ENCODE measurements around the gene TNRC6B. TPM values are rescaled to one million over a fixed set of nuclear protein-coding genes. Genes with fewer than 3 reads are reported as not detected.

Gene TNRC6B
- total RNA-seq, 1 experiment from 2014 or later: 62.7 TPM

- peak overlapping the region; percentile 87 for H3K27ac ChIP-seq
- H3K4me3 ChIP-seq: peak overlapping the region; percentile 79
- ChIA-PET POLR2A (ENCODE audit: unreplicated experiment) (interaction anchor here (0.6 to 0.7 kb wide), 2 partner anchors 828 to 1641 kb away, joined by 4 to 7 read pairs; no protein-coding TSS in a partner anchor), CTCF (interaction anchor here (0.5 to 1.4 kb wide), 3 partner anchors 124 to 291 kb away, joined by 3 to 4 read pairs (median 3); no protein-coding TSS in a partner anchor)
- no peak for TF ChIP-seq EZH2 (IDR thresholded peaks at IDR 0.05; ENCODE audit: low read depth)
- TF ChIP-seq CTCF (conservative IDR thresholded peaks at IDR 0.05): no peak
- TSS peak; percentile 65 for BruUV-seq (replicated peaks)
- peaks cover 11% of the 10 kb centered on the region for H3K36me3 ChIP-seq (ENCODE audit: low read depth)
- H3K79me2 ChIP-seq (ENCODE audit: low read depth): peaks cover 53% of the 10 kb centered on the region
- no peaks in the 10 kb centered on the region for H3K9me2 ChIP-seq (ENCODE audit: insufficient read depth)
- no peaks in the 10 kb centered on the region for H4K20me1 ChIP-seq (ENCODE audit: insufficient read depth)
- peak overlapping the region; percentile 87 for H3K4me2 ChIP-seq
- no peak for DNase-seq
- H3F3A ChIP-seq (ENCODE audit: insufficient read depth, low read depth): peaks cover 44% of the 10 kb centered on the region
- intact Hi-C loops (cut with micrococcal nuclease; ENCODE audit: unreplicated experiment): loop anchor here (2.0 to 5.0 kb wide), 4 partner anchors 302 to 1175 kb away; partner anchors contain the start of gene RPS19BP1
- peaks cover 14% of the 10 kb centered on the region for H3K4me1 ChIP-seq (replicated peaks; ENCODE audit: insufficient read depth)
- H2AFZ ChIP-seq: peak overlapping the region; percentile 91
- no peaks in the 10 kb centered on the region for H3K27me3 ChIP-seq (ENCODE audit: insufficient read depth, low read depth)
- H3K9me3 ChIP-seq (ENCODE audit: insufficient read depth, low read depth): no peaks in the 10 kb centered on the region
Observed at GRCh38 chr22:40347300-40347699, 169.6 kb downstream of the TNRC6B start.

GRCh38 chr22:40348025-40348658 lies 170.4 kb downstream of the TNRC6B start:
- intact Hi-C loops (cut with micrococcal nuclease; ENCODE audit: unreplicated experiment): loop anchor here (5.0 kb wide), 2 partner anchors 851 to 1176 kb away; no protein-coding TSS in a partner anchor
- DNase-seq: peak in 1 of 2 experiments; percentile 35
- ChIA-PET POLR2A (ENCODE audit: unreplicated experiment) (interaction anchor here (0.6 kb wide), 3 partner anchors 286 to 1642 kb away, joined by 4 to 7 read pairs (median 5); no protein-coding TSS in a partner anchor), CTCF (interaction anchor here (0.5 to 1.4 kb wide), 4 partner anchors 24 to 295 kb away, joined by 3 to 4 read pairs (median 3); no protein-coding TSS in a partner anchor)
- H3K79me2 ChIP-seq (ENCODE audit: low read depth): peaks cover 53% of the 10 kb centered on the region
- H3K4me2 ChIP-seq: peak overlapping the region; percentile 87
- H3K4me3 ChIP-seq: peak overlapping the region; percentile 79
- peaks cover 14% of the 10 kb centered on the region for H3K4me1 ChIP-seq (replicated peaks; ENCODE audit: insufficient read depth)
- no peaks in the 10 kb centered on the region for H3K9me3 ChIP-seq (ENCODE audit: insufficient read depth, low read depth)
- no peak overlapping the region for H2AFZ ChIP-seq
- peak; percentile 88 for TF ChIP-seq CTCF (conservative IDR thresholded peaks at IDR 0.05)
- no peak for TF ChIP-seq EZH2 (IDR thresholded peaks at IDR 0.05; ENCODE audit: low read depth)
- no peak overlapping the region for H3K27ac ChIP-seq
- H3K27me3 ChIP-seq (ENCODE audit: insufficient read depth, low read depth): no peaks in the 10 kb centered on the region
- no peaks in the 10 kb centered on the region for H4K20me1 ChIP-seq (ENCODE audit: insufficient read depth)
- BruUV-seq (replicated peaks): no TSS peak
- H3K36me3 ChIP-seq (ENCODE audit: low read depth): peaks cover 16% of the 10 kb centered on the region
- H3K9me2 ChIP-seq (ENCODE audit: insufficient read depth): no peaks in the 10 kb centered on the region
- H3F3A ChIP-seq (ENCODE audit: insufficient read depth, low read depth): peaks cover 42% of the 10 kb centered on the region

- no peaks in the 10 kb centered on the region for H3K27me3 ChIP-seq (ENCODE audit: insufficient read depth, low read depth)
- no peak for DNase-seq
- POLR2A ChIA-PET (ENCODE audit: unreplicated experiment): no interaction called here
- intact Hi-C loops (cut with micrococcal nuclease; ENCODE audit: unreplicated experiment): no loop called here
- H3K36me3 ChIP-seq (ENCODE audit: low read depth): peaks cover 32% of the 10 kb centered on the region
- H3K4me2 ChIP-seq: no peak overlapping the region
- peaks cover 9% of the 10 kb centered on the region for H3K4me1 ChIP-seq (replicated peaks; ENCODE audit: insufficient read depth)
- H3K27ac ChIP-seq: no peak overlapping the region
- no peaks in the 10 kb centered on the region for H3K9me3 ChIP-seq (ENCODE audit: insufficient read depth, low read depth)
- H3K4me3 ChIP-seq: no peak overlapping the region
- H3F3A ChIP-seq (ENCODE audit: insufficient read depth, low read depth): peaks cover 8% of the 10 kb centered on the region; the same call in 1 of the 2 replicates
- H3K79me2 ChIP-seq (ENCODE audit: low read depth): peaks cover 29% of the 10 kb centered on the region
- BruUV-seq (replicated peaks): no TSS peak
- no peaks in the 10 kb centered on the region for H4K20me1 ChIP-seq (ENCODE audit: insufficient read depth)
- no peaks in the 10 kb centered on the region for H3K9me2 ChIP-seq (ENCODE audit: insufficient read depth)
- H2AFZ ChIP-seq: no peak overlapping the region
- CTCF ChIA-PET: no interaction called here
- TF ChIP-seq CTCF (conservative IDR thresholded peaks at IDR 0.05) (no peak), EZH2 (IDR thresholded peaks at IDR 0.05; ENCODE audit: low read depth) (no peak)
Observed at GRCh38 chr22:40352763-40353162, 175.0 kb downstream of the TNRC6B start.

Data from PC-9 (cell line).